Transverse colon (tissue), 4 donors: ENCODE measurements around the gene GFRA1.
A peak's percentile ranks its signal among the peaks of the same experiment; 100 is the strongest.

ENCODE experiments used
- EP300 ChIP-seq: sonication (generic); formaldehyde crosslinking; IDR thresholded peaks from one replicate; pipeline ENCODE4 v1.6.1; 2017; ENCODE audit warnings: antibody characterized with exemption, low read depth
- POLR2A ChIP-seq: fragments of 450-650 bp; IDR thresholded peaks from one replicate; pipeline ENCODE4 v1.6.1; 2016; ENCODE audit warnings: antibody characterized with exemption, mild to moderate bottlenecking, moderate library complexity
- POLR2AphosphoS5 ChIP-seq, 3 donors: sonication (generic); formaldehyde crosslinking; IDR thresholded peaks; one replicate each; pipeline ENCODE4 v1.6.1; 2016; ENCODE audit warnings: antibody characterized with exemption in 3 of 3
- TF ChIP-seq, protein P1 (sequence below), 5 experiments: fragments of 200-600 bp in 3 of 5; fragments of 450-650 bp in 2 of 5; sonication (generic) in 3 of 5; IDR thresholded peaks; 1 replicate in 2 of 5; 2 replicates in 3 of 5; pipeline ENCODE4 v1.5.1; 2016 to 2017; ENCODE audit warnings: antibody characterized with exemption in 5 of 5, inconsistent platforms in 3 of 5, mild to moderate bottlenecking in 2 of 5, moderate library complexity in 1 of 5

DNA sequence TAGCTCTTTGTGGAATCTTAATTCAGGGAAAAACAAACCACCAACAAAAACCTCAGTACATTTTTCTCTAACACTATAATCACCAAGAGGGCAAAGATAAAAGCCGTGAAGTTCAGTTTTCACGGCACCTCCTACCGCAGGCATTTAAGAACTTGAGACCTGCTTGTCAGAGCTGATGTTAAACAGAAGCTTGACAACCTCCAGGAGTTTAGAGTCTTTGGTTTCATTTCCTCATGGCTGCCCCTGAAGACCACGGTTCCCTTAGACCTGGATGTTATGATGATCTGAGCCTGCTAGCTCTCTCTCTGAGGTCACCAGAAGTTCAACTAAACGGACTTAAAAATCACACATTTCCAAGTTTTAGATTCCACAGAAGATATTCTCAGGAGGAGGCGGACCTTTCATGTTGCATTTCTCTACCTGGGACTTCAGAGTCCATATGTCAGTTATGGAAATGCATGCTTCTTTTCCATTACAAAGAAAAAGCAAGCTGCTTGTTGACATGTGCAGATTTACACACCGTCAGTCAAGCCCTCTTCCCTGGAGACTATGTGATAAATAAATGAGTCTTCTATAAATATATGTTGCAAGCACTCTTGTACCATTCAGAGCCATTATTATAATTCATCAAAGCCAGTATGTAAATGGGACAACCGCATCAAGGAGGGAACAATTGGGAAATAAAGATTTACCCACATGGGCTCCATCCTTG, 258.0 kb downstream of the GFRA1 start:
- TF ChIP-seq, protein P1, sequence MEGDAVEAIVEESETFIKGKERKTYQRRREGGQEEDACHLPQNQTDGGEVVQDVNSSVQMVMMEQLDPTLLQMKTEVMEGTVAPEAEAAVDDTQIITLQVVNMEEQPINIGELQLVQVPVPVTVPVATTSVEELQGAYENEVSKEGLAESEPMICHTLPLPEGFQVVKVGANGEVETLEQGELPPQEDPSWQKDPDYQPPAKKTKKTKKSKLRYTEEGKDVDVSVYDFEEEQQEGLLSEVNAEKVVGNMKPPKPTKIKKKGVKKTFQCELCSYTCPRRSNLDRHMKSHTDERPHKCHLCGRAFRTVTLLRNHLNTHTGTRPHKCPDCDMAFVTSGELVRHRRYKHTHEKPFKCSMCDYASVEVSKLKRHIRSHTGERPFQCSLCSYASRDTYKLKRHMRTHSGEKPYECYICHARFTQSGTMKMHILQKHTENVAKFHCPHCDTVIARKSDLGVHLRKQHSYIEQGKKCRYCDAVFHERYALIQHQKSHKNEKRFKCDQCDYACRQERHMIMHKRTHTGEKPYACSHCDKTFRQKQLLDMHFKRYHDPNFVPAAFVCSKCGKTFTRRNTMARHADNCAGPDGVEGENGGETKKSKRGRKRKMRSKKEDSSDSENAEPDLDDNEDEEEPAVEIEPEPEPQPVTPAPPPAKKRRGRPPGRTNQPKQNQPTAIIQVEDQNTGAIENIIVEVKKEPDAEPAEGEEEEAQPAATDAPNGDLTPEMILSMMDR (IDR thresholded peaks at IDR 0.05): no peak
- TF ChIP-seq EP300 (no peak), POLR2A (no peak), POLR2AphosphoS5 (IDR thresholded peaks at IDR 0.05) (peak in 1 of 3 donors; percentile 54)
